ENCODE measurements around the gene ZNF423.

- TF ChIP-seq, protein P1, sequence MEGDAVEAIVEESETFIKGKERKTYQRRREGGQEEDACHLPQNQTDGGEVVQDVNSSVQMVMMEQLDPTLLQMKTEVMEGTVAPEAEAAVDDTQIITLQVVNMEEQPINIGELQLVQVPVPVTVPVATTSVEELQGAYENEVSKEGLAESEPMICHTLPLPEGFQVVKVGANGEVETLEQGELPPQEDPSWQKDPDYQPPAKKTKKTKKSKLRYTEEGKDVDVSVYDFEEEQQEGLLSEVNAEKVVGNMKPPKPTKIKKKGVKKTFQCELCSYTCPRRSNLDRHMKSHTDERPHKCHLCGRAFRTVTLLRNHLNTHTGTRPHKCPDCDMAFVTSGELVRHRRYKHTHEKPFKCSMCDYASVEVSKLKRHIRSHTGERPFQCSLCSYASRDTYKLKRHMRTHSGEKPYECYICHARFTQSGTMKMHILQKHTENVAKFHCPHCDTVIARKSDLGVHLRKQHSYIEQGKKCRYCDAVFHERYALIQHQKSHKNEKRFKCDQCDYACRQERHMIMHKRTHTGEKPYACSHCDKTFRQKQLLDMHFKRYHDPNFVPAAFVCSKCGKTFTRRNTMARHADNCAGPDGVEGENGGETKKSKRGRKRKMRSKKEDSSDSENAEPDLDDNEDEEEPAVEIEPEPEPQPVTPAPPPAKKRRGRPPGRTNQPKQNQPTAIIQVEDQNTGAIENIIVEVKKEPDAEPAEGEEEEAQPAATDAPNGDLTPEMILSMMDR (IDR thresholded peaks at IDR 0.05; ENCODE audit: insufficient read depth, low read depth, low read length): no peak
- TF ChIP-seq EZH2 (IDR thresholded peaks at IDR 0.05; ENCODE audit: insufficient read depth, low read length): no peak
Observed at GRCh38 chr16:49477250-49477895, 378.5 kb downstream of the ZNF423 start.

Data from astrocyte (in vitro differentiated cells and primary cell).